Activated CD4-positive, alpha-beta T cell treated with anti-CD3 and anti-CD28 coated beads, Interleukin-10, Interleukin-2, amounts not matched to agents 100 ng/mL and 50 ng/mL, durations not matched to agents 16 hours and 8 hours (primary cell): ENCODE results near the gene METTL3.
A peak's percentile ranks its signal among the peaks of the same experiment; 100 is the strongest.
"Not testable (repeated sequence)": the region's sequence is repeated elsewhere in the genome, so short reads cannot be mapped to it uniquely, and the experiment has no call there.

ENCODE experiments used
- DNase-seq: peaks from one replicate; pipeline ENCODE4 v3.0.0-alpha.2; 2020

Gene METTL3

DNA sequence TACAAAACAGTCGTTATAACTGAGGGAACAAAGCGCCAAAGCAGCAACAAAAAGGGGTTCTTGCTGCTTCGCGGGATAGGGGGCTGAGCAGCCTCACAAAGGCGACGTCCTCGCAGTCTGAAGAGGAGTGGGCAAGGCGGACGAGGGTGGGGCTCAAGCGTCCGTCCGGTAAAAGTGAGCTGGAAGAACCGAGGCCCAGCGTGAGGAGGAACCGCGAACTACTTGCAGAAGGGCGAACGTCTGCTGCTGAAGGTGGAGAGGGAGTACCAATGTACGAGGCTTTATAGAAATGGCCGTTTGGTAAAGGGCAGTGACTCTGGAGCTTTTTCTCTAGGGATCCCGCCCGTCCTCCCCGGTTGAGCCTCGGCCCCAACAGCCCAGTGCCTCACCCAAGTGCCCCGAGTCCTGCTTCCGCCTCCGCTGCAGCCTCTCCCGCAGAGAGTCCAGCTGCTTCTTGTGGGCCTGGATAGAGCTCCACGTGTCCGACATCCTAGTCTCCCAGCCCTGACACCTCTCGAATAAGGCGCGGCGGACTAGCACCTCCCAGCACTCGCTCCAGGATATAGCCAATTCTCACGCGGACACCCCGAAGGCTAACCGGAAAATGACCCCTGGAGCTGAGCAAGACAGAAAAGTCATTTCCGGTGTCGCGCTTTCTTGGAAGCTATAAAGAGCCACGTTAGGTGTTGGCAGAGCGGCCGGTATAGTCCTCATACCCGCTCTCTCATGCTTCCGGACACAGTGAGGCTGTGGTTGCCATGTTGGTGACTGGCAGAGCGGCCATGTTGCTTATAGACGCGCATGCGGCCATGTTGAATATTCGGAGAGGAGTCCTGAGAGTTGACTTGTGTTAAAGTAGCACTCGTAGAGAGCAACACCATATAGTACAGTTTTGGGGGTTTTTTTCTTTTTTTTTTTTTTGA is at the start of gene METTL3:
Gene METTL3 (minus strand): TSS at position 606 of the 923 bp plus-strand sequence. CDS start 117 bp downstream, at position 489.
- DNase-seq = peak; percentile 97

DNA sequence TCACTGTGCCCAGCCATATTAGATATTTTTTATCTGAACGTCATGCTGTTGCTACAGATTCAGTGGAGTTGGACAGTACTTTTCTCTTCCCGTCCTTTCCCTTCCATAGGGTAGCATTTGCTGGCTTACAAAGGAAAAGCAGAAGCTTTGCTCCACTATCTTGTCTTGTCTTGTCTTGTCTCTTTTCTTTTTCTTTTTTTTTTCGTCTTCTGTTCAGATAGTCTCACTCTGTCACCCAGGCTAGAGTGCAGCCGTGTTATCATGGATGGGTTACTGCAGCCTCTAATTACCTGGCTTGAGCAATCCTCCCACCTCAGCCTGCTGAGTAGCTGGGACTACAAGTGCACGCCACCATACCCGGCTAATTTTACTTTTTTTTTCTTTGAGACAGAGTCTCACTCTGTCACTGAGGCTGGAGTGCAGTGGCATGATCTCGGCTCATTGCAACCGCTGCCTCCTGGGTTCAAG is 47.6 kb upstream of the METTL3 start:
- DNase-seq = no peak

GRCh38 chr14:21557084-21557901 is 46.2 kb upstream of the METTL3 start:
- DNase-seq = peak; percentile 77

- DNase-seq = no peak
These were observed 45.4 kb upstream of the METTL3 start for GRCh38 chr14:21556378-21557083.

DNA sequence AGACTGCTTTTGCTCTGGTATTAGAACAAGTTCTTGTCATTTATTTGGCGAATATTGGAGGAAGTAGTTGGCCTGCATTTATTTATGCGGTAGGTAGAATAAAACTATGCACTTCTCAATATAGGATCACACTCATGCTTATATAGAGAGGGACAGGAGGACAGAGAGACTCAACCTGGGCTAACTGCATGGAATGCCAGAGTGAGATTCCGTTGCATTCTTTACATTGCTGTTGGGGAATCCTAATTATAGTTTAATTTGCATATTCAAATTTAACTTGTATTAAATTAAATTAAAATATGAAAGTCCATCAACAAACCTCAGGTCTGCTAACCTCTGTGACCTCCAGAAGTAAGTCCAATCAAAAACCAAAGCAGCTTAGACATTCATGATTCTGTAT is 42.1 kb upstream of the METTL3 start:
- DNase-seq = no peak

DNA sequence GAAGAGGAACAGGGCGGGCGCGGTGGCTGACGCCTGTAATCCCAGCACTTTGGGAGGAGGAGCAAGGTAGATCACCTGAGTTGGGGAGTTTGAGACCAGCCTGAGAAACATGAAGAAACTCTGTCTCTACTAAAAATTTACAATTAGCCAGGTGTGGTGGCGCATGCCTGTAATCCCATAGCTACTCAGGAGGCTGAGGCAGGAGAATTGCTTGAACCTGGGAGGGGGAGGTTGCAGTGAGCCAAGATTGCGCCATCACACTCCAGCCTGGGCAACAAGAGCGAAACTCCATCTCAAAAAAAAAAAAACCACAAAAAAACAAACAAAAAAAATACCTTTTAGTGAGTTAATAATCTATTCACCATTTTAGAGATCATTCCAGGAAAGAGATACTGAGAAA is 33.4 kb upstream of the METTL3 start:
- not testable (repeated sequence) for DNase-seq

- no peak for DNase-seq
These were observed 32.8 kb upstream of the METTL3 start for GRCh38 chr14:21543963-21544362.

- DNase-seq = no peak
These were observed 32.4 kb upstream of the METTL3 start for GRCh38 chr14:21543521-21543960.

GRCh38 chr14:21541413-21542074 is 30.4 kb upstream of the METTL3 start:
- DNase-seq = no peak

DNA sequence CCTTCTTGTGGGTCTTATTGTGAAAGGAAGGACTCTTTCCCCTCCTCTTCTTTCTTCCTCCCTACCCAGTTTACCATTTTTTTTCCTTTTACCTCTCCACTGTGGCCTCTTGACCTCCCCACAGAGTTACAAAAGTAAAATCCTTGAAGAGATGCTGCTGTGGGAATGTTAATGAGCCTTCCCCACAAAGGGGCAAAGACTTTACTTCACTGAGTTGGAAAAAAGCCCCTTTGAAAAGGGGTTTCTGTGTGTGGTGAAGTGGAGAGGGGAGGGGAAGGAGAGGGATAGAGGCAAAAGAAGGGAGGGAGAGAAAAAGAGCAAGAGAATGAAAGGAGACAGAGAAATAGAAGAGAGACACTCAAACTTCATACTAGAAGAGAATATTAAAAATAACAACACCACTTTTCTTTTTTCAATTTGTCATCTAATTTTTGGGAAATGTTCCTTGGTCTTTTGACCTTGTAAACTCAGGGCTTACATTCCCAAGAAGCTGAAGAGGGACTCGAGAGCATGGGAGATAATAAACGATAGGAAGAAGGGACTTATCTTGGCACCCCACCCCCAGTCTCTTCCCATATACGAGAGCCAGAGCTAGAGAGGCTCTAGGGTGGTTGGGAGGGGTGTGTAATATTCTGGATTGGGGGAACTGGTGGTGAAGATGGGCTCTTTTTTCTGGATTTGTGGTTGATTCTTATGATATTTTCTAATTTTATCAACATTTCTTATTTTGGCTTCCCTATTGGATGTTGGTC is 28.2 kb upstream of the METTL3 start:
- no peak for DNase-seq

DNA sequence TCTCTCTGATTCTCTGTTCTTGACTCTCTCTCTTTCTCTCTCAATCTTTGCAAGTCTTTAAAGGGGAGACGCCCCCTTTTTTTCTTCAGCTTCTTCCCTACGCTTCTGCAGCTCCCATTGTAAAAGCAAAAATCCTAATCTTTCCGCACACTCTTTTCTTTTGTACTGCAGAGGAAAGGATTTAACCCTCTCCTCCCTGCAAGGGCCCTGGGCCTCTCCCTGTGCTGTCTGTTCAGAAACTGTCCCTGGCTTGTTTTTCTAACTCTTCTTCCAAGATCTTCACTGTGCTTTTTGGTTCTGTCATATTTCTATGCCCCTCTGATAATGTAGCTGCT is 25.9 kb upstream of the METTL3 start:
- DNase-seq = no peak

DNA sequence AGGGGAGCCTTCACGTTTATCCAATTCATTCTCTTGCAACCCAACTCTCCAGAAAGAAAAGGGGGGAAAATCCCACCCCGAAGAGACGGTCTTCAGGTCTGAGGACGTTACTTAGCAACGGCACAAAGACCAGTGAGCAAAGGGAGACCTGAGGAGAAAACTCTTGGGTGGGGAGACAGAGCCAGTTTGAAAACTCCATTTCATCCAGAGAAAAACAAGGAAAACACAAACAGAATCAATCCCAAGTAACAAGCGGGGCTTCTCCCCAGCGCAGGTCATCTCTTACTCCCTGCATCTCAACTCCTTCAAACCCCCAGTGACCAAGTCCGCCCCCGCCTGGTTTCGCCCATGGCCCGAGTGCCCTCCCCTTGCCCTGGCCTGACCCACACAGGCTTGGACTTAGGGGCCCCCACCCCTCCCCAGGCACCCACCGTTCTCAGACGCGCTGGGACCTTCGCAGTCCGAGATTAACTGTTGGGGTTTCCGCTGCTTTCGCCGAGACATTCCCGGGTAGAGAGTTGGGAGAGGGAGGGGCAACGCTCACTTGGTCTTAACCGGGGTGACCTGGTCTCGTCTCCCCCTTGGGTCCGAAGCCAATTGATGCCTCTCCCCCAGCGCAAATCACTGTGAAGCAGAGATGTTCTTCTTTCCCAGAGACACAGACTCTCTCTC is 25.4 kb upstream of the METTL3 start:
- DNase-seq = no peak

DNA sequence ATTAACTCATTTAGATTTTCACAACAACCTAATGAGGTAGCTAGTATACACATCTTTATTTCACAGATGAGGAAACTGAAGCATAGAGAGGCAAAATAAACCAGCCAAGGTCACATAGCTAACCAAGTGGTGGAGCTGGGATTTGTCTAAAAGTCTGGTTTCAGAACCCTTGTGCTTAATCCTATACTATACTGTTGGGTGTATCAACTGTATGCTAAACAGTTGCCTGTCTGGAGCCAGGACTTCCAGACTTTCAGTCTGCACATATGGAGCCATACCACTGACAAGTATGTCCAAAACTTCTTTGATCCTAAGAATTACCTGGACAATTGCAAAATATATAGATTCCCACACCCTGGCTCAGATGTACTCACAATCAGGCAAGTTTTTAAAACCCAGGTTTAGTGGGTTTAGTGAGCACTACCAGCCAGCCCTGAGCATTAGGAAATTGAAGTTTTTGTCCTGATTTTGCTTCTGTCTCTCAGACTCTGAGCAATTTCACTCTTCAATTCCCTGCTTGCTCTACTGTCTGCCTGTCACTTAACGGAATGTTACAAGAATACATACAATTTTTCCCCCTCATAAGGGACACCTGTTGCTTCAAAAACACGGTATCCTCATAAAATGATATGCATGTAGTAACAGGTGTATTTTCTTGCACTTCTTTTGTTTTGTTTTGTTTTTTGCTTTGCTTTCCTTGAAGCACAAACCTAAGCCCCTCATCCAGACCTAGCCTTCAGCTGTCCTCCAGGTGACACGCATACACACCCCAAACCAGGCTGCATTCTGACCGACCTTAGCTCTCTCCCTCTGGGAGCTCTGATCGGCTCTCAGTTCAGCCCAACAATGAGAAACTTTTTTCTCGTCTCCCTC is 24.6 kb upstream of the METTL3 start:
- DNase-seq = no peak

DNA sequence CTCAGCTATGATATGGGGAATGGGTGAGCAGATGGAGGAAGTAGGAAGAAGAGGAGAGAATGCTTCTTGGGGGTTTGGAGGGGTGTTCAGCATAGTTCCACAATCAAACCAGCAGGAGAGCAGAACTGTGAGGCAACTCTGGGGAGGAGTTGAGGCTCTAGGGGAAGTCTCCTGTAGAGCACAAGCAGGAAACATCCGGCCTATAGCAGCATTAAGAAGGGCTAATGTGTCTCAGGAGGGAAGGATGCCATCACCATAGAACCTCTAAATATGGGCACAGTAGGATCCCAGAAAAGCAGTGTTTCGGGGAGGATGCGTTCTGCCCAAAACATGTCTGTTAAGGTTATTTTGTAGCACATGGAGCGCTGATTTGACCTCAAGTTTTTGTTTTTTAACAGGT is 23.4 kb upstream of the METTL3 start:
- no peak for DNase-seq

DNA sequence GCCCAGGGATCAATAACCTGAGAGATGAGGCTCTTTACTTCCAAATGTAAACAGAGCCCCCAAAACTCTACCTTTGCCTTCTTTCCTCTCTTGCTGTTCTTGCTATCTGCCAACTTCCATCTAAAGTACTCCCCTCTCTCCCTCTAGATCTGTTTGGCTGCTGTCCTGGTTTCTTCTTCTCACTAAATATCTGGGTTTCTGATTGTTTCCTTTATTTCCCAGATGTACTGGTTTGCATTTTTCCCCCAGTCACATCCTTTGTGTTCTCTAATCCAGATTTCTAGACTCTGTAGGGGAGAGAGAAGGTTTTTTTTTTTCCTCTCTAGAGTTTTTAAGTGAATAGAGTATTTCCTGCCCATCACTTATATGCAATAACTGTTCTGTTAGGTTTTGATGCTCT is 22.2 kb upstream of the METTL3 start:
- DNase-seq = no peak

DNA sequence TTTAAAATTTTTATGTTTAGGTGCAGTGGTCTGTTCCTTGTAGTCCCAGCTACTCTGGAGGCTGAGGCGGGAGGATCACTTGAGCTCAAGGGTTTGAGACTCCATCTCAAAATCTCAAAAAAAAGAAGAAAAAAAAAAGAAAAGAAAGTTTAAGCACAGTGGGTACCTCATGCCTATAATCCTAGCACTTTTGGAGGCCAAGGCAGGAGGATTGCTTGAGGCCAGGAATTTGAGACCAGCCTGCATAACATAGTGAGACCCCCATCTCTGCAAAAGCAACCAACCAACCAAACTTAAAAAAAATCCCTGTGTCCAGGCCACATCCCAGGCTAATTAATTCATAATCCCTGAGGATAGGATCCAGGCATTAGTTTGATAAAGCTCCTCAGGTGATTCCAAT is 18.4 kb upstream of the METTL3 start:
- no peak for DNase-seq

GRCh38 chr14:21528381-21529348 is 17.5 kb upstream of the METTL3 start:
- DNase-seq = no peak

DNA sequence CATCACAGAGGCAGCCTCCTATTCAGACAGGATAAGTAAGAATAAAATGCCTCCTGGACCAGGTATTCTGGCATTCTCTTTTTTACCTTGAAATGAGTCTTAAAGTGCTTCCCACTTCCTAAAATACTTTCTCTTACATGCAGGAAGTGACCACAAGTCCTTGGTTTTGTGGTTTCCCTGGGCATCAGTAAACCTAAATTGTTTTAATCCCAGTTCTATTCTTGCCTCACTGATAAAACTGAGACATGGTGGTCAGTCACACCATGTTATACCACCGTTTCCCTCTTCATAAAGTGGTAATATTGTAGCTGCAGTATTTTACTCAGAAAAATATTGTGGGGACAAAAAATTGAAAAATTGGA is 16.2 kb upstream of the METTL3 start:
- DNase-seq = no peak

DNA sequence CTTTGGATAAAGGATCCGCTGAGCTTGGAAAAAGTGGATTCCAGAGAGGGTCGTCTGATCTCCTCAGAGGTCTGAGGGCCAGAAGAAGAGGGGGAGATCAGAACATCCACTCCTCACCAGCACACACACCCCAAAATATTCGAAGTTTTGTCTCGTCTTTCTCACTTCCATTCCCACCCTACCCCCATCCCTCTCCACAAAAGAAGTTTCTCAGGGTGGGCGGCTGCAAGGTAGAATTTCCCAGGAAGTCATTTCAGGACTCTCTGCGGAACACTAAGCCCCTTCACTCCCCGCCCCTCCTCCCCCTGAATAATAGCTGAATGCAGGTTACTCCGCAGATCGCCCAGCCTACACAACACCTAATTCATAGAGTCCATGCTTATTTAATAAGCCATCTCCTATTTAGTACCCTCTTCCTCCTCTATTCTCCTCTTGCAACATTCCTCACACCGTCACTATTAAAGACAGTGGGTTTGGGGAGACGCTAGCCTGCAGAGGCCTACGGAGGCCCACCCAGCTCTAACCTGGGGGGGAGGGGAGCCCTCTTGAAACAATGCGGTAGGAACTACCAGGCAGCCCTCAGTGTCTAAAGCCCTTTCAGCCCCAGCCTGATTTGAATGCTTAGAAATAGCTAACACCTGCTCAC is 15.7 kb upstream of the METTL3 start:
- no peak for DNase-seq
